ENCODE data around the gene MRPL40. TPM values are rescaled to one million over a fixed set of nuclear protein-coding genes. Genes with fewer than 3 reads are reported as not detected.
"Not testable (repeated sequence)": the region's sequence is repeated elsewhere in the genome, so short reads cannot be mapped to it uniquely, and the experiment has no call there.

Gene MRPL40
- total RNA-seq, 5 donors from 2014 or later (not counting 1 experiment from before 2014, with no cell fraction given), result 12.1 to 16.1 (median 12.3) TPM

DNA sequence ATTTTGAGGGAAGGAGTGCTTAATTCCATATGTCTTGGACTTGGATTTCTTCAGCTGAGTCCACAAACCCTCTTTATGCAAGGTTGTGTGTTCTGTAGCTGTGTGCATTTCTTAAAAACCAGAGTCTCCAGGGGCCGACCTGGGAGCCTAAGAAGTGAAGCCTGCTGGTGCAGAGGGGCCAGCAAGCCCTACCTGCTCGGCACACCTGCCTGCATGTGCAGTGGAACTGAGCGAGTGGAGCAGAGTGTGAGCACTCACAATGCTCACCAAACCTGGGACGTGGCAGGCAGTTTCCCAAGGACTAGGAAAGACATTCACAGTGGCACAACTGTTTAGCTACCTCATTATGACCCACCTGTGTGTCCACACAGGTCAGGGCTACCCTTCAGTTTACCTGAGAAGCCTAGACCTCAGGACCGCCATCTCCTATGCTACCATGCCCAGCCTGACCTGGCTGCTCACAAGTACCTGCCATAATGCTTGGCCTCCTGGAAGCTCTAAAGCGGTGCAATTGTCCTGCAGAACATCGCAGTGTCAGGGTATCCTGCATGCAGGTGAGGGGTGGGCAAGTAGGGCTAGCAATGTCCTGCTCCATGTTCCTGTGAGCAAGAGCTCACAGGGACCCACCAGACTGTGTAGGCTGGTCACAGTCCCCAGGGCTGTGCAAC lies 11.3 kb downstream of the MRPL40 start:
- DNase-seq, result no peak
- Mint-ChIP-seq H3K4me3 (no peak overlapping the region), H3K4me1 (peaks cover 44 to 67% (median 45%) of the 10 kb centered on the region in 3 donors), H3K36me3 (peaks cover 22% of the 10 kb centered on the region), H3K27me3 (no peaks in the 10 kb centered on the region), H3K9me3 (no peaks in the 10 kb centered on the region), H3K27ac (no peak overlapping the region)
- Histone ChIP-seq H3K36me3 (ENCODE audit: control insufficient read depth in 2 of 2, extremely low read depth in 1 of 2, insufficient read depth in 1 of 2, low read length in 1 of 2) (peaks cover 0 to 21% of the 10 kb centered on the region in 2 donors), H3K27me3 (replicated peaks in 1 of 2; ENCODE audit: control insufficient read depth in 2 of 2, extremely low read depth in 1 of 2, insufficient read depth in 2 of 2, low read length in 1 of 2) (no peaks in the 10 kb centered on the region), H3K4me1 (ENCODE audit: control insufficient read depth in 1 of 2, extremely low read depth in 1 of 2, insufficient read depth in 2 of 2, low read length in 2 of 2) (peaks cover 0 to 30% of the 10 kb centered on the region in 2 experiments), H3K4me3 (ENCODE audit: control insufficient read depth in 1 of 2, extremely low read depth in 1 of 2, low read length in 1 of 2) (no peak overlapping the region), H3K9me3 (no peaks in the 10 kb centered on the region), H3K27ac (ENCODE audit: low read length) (no peak overlapping the region)
- 83% methylated on average over 7 of the region's 7 CpGs for WGBS (ENCODE audit: insufficient coverage)
- ChIA-PET POLR2A (interaction anchor here (0.7 to 0.8 kb wide), 2 partner anchors 23 to 147 kb away, joined by 3 read pairs; no protein-coding TSS in a partner anchor), CTCF (no interaction called here)
- ATAC-seq (replicated peaks in 1 of 4), result no peak

- H3K4me3 Mint-ChIP-seq, result peak overlapping the region; percentile 8 to 44 (median 14)
- H3K27me3 Mint-ChIP-seq; ATAC-seq (replicated peaks in 1 of 4); DNase-seq; H3K9me3 ChIP-seq; H3K9me3 Mint-ChIP-seq; H3K27me3 ChIP-seq (replicated peaks in 1 of 2; ENCODE audit: control insufficient read depth in 2 of 2, extremely low read depth in 1 of 2, insufficient read depth in 2 of 2, low read length in 1 of 2); H3K4me3 ChIP-seq (ENCODE audit: control insufficient read depth in 1 of 2, extremely low read depth in 1 of 2, low read length in 1 of 2); H3K27ac ChIP-seq (ENCODE audit: low read length): not testable (repeated sequence)
- Histone ChIP-seq H3K36me3 (ENCODE audit: control insufficient read depth in 2 of 2, extremely low read depth in 1 of 2, insufficient read depth in 1 of 2, low read length in 1 of 2) (peaks cover 3 to 21% of the 10 kb centered on the region in 2 donors), H3K4me1 (ENCODE audit: control insufficient read depth in 1 of 2, extremely low read depth in 1 of 2, insufficient read depth in 2 of 2, low read length in 2 of 2) (peaks cover 0 to 37% of the 10 kb centered on the region in 2 experiments)
- H3K36me3 Mint-ChIP-seq, result peaks cover 22% of the 10 kb centered on the region
- H3K4me1 Mint-ChIP-seq, result peaks cover 50 to 72% (median 53%) of the 10 kb centered on the region in 3 donors
- ChIA-PET POLR2A (interaction anchor here in 1 of 2 donors (0.6 to 1.1 kb wide), 2 partner anchors 12 to 18 kb away, joined by 3 read pairs; no protein-coding TSS in a partner anchor), CTCF (interaction anchor here in 1 of 2 donors (0.5 to 1.5 kb wide), 3 partner anchors 24 to 327 kb away, joined by 3 to 7 read pairs (median 5); partner anchors contain the start of gene UFD1)
- peak overlapping the region; percentile 32 to 83 for H3K27ac Mint-ChIP-seq
- WGBS (ENCODE audit: insufficient coverage), result 94% methylated on average over 6 of the region's 9 CpGs
These were observed 13.1 kb downstream of the MRPL40 start for GRCh38 chr22:19445279-19445982.

DNA sequence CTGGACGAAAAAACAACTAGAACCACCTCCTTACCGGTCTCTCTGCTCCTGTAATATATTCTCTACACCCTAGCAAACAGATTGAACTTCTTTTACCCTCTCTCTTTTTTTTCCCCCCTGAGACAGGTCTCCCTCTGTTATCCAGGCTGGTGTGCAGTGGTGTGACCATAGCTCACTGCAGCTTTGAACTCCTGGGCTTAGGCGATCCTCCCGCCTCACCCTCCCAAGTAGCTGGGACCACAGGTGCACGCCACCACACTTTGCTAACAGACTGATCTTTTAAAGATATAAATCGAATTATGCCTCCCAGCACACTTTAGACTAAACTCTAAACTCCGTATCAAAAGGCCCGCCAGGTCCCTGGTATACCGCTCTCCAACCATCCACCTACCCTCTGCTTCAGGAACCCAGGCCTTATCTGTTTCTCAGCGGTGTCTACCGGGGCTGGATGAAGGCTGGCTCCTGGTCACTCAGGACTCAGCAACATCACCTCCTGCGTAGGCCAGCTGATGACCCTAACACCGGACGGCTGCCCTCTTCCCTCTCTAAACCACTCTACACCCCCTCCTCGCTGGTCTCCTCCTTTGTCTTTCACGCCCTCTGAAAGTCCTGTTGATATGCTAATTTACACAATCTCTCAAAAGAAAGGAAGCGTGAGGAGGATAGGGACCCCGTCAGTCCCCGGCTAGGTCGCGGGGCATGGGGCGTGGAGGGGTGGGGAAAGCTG lies 14.4 kb downstream of the MRPL40 start:
- peak overlapping the region; percentile 71 for H3K27ac ChIP-seq (ENCODE audit: low read length)
- Mint-ChIP-seq H3K27me3 (no peaks in the 10 kb centered on the region), H3K27ac (peak overlapping the region; percentile 90 to 94), H3K36me3 (peaks cover 20% of the 10 kb centered on the region), H3K4me3 (peak overlapping the region; percentile 89 to 95 (median 90)), H3K9me3 (no peaks in the 10 kb centered on the region), H3K4me1 (peaks cover 50 to 62% (median 53%) of the 10 kb centered on the region in 3 donors)
- ATAC-seq (replicated peaks in 1 of 4), result no peak
- no peak for DNase-seq
- H3K27me3 ChIP-seq (replicated peaks in 1 of 2; ENCODE audit: control insufficient read depth in 2 of 2, extremely low read depth in 1 of 2, insufficient read depth in 2 of 2, low read length in 1 of 2), result no peaks in the 10 kb centered on the region
- peaks cover 0 to 37% of the 10 kb centered on the region in 2 experiments for H3K4me1 ChIP-seq (ENCODE audit: control insufficient read depth in 1 of 2, extremely low read depth in 1 of 2, insufficient read depth in 2 of 2, low read length in 2 of 2)
- no peaks in the 10 kb centered on the region for H3K9me3 ChIP-seq
- peaks cover 3 to 25% of the 10 kb centered on the region in 2 donors for H3K36me3 ChIP-seq (ENCODE audit: control insufficient read depth in 2 of 2, extremely low read depth in 1 of 2, insufficient read depth in 1 of 2, low read length in 1 of 2)
- peak overlapping the region; percentile 78 to 84 for H3K4me3 ChIP-seq (ENCODE audit: control insufficient read depth in 1 of 2, extremely low read depth in 1 of 2, low read length in 1 of 2)
- POLR2A ChIA-PET, result no interaction called here
- 19% methylated on average over 14 of the region's 22 CpGs for WGBS (ENCODE audit: insufficient coverage)
- CTCF ChIA-PET, result no interaction called here

GRCh38 chr22:19447330-19448075 lies 15.2 kb downstream of the MRPL40 start, which contains the start of gene C22orf39:
TSS of gene C22orf39 (minus strand) at chr22:19447711. CDS start at chr22:19447688, 23 bp downstream.
- under 1% methylated on average over 91 of the region's 92 CpGs for WGBS (ENCODE audit: insufficient coverage)
- H3K4me3 ChIP-seq (ENCODE audit: control insufficient read depth in 1 of 2, extremely low read depth in 1 of 2, low read length in 1 of 2), result peak within 1 kb of the TSS; percentile 78 to 84
- Mint-ChIP-seq H3K27ac (peak within 1 kb of the TSS; percentile 94), H3K4me3 (peak within 1 kb of the TSS; percentile 89 to 95 (median 90)), H3K9me3 (no peaks in the 10 kb centered on the region), H3K27me3 (no peaks in the 10 kb centered on the region), H3K36me3 (peaks cover 18% of the 10 kb centered on the region), H3K4me1 (peaks cover 50 to 55% (median 53%) of the 10 kb centered on the region in 3 donors)
- peaks cover 0 to 37% of the 10 kb centered on the region in 2 experiments for H3K4me1 ChIP-seq (ENCODE audit: control insufficient read depth in 1 of 2, extremely low read depth in 1 of 2, insufficient read depth in 2 of 2, low read length in 2 of 2)
- peak within 1 kb of the TSS; percentile 83 for H3K27ac ChIP-seq (ENCODE audit: low read length)
- DNase-seq (peak; percentile 71 to 93 (median 87)), ATAC-seq (replicated peaks in 1 of 4) (peak; percentile 91 to 93 (median 93))
- ChIA-PET CTCF (interaction anchor here in 1 of 2 donors (0.5 kb wide), 1 partner anchor 10 kb away, joined by 6 read pairs; no protein-coding TSS in a partner anchor), POLR2A (no interaction called here)
- peaks cover 3 to 30% of the 10 kb centered on the region in 2 donors for H3K36me3 ChIP-seq (ENCODE audit: control insufficient read depth in 2 of 2, extremely low read depth in 1 of 2, insufficient read depth in 1 of 2, low read length in 1 of 2)
- no peaks in the 10 kb centered on the region for H3K9me3 ChIP-seq
- H3K27me3 ChIP-seq (replicated peaks in 1 of 2; ENCODE audit: control insufficient read depth in 2 of 2, extremely low read depth in 1 of 2, insufficient read depth in 2 of 2, low read length in 1 of 2), result no peaks in the 10 kb centered on the region

DNA sequence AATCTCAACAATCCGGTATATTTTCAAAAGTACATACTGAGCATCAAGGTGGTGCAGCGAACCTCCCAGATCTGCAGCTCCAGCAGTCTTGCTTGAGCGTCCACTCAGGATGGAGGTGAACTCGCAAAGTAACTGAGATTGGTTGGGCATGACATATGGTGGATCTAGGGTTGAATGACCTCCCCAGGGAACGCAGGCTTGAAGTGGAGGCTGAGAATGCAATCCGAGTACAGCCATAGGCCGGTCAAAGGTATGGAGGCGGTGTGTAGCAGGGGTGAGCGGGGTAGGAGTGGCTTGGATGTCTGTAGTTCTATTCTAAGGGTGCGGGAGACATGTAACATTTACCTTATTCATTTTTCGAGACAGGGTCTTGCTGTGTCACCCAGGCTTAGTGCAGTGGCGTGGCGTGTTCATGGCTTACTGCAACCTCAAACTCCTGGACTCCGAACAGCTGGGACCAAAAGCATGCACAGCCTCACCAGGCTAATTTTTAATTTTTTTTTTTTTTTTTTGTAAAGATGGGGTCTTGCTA lies 15.8 kb downstream of the MRPL40 start:
- DNase-seq, result peak in 14 of 35 experiments; percentile 6 to 53 (median 18)
- Mint-ChIP-seq H3K27ac (peak overlapping the region; percentile 93 to 94), H3K27me3 (no peaks in the 10 kb centered on the region)

More for the DNA sequence above, 15.8 kb downstream of the MRPL40 start:
- H3K36me3 ChIP-seq (ENCODE audit: control insufficient read depth in 2 of 2, extremely low read depth in 1 of 2, insufficient read depth in 1 of 2, low read length in 1 of 2), result peaks cover 5 to 34% of the 10 kb centered on the region in 2 donors
- no peaks in the 10 kb centered on the region for H3K27me3 ChIP-seq (replicated peaks in 1 of 2; ENCODE audit: control insufficient read depth in 2 of 2, extremely low read depth in 1 of 2, insufficient read depth in 2 of 2, low read length in 1 of 2)
- 14% methylated on average over 7 of the region's 14 CpGs for WGBS (ENCODE audit: insufficient coverage)
- H3K9me3 ChIP-seq, result no peaks in the 10 kb centered on the region
- ChIA-PET POLR2A (no interaction called here), CTCF (interaction anchor here in 1 of 2 donors (0.5 kb wide), 1 partner anchor 10 kb away, joined by 6 read pairs; no protein-coding TSS in a partner anchor)
- Mint-ChIP-seq H3K4me1 (peaks cover 46 to 53% (median 51%) of the 10 kb centered on the region in 3 donors), H3K36me3 (peaks cover 15% of the 10 kb centered on the region), H3K4me3 (peak overlapping the region; percentile 89 to 95 (median 90)), H3K9me3 (no peaks in the 10 kb centered on the region)
- peak overlapping the region; percentile 83 for H3K27ac ChIP-seq (ENCODE audit: low read length)
- peaks cover 0 to 37% of the 10 kb centered on the region in 2 experiments for H3K4me1 ChIP-seq (ENCODE audit: control insufficient read depth in 1 of 2, extremely low read depth in 1 of 2, insufficient read depth in 2 of 2, low read length in 2 of 2)
- ATAC-seq (replicated peaks in 1 of 4), result peak; percentile 3 to 20 (median 7)
- peak overlapping the region; percentile 78 to 84 for H3K4me3 ChIP-seq (ENCODE audit: control insufficient read depth in 1 of 2, extremely low read depth in 1 of 2, low read length in 1 of 2)

Measured in T-cell (primary cell).